HG02759 (cell line): ENCODE measurements around the gene CACNG6.

Source experiments
- ATAC-seq: cut with Tn5 transposase; IDR thresholded peaks from one replicate; pipeline ENCODE4 v1.9.1; 2021; ENCODE audit warnings: mild to moderate bottlenecking, moderate library complexity; ENCODE audit not compliant: unreplicated experiment

The CACNG6 gene

GRCh38 chr19:53966931-53967330 lies 24.5 kb upstream of the CACNG6 start:
- no peak for ATAC-seq

- no peak for ATAC-seq
These were observed 22.1 kb upstream of the CACNG6 start for GRCh38 chr19:53969366-53969765.

GRCh38 chr19:53971673-53972072 lies 19.8 kb upstream of the CACNG6 start:
- ATAC-seq: no peak

- ATAC-seq: no peak
These were observed 13.9 kb upstream of the CACNG6 start for GRCh38 chr19:53977429-53977990.

- no peak for ATAC-seq
These were observed 13.3 kb upstream of the CACNG6 start for GRCh38 chr19:53977991-53978731.

GRCh38 chr19:53978975-53979801 lies 12.2 kb upstream of the CACNG6 start:
- ATAC-seq: no peak

GRCh38 chr19:53980539-53981375 lies 10.7 kb upstream of the CACNG6 start:
- ATAC-seq: no peak

GRCh38 chr19:53981376-53981951 lies 10.0 kb upstream of the CACNG6 start:
- no peak for ATAC-seq

- no peak for ATAC-seq
These were observed 9.4 kb upstream of the CACNG6 start for GRCh38 chr19:53982001-53982451.

GRCh38 chr19:53982611-53983010 lies 8.8 kb upstream of the CACNG6 start:
- ATAC-seq: no peak

- ATAC-seq: no peak
These were observed 7.8 kb upstream of the CACNG6 start for GRCh38 chr19:53983457-53984289.

GRCh38 chr19:53985863-53986262 lies 5.6 kb upstream of the CACNG6 start:
- ATAC-seq: no peak

- no peak for ATAC-seq
These were observed 2.5 kb upstream of the CACNG6 start for GRCh38 chr19:53988981-53989380.

GRCh38 chr19:53989600-53990533 lies 1.6 kb upstream of the CACNG6 start:
- no peak for ATAC-seq

- no peak for ATAC-seq
These were observed 774 bp downstream of the CACNG6 start for GRCh38 chr19:53992211-53992610.

GRCh38 chr19:53992815-53993214 lies 1.4 kb downstream of the CACNG6 start:
- ATAC-seq: no peak

- ATAC-seq: no peak
These were observed 2.0 kb downstream of the CACNG6 start for GRCh38 chr19:53993448-53993847.

- ATAC-seq: no peak
These were observed 3.4 kb downstream of the CACNG6 start for GRCh38 chr19:53994811-53995210.

GRCh38 chr19:53998223-53998622 lies 6.8 kb downstream of the CACNG6 start:
- ATAC-seq: no peak
